ENCODE results near the gene CMSS1. TPM values are rescaled to one million over a fixed set of nuclear protein-coding genes. Genes with fewer than 3 reads are reported as not detected.

CMSS1 gene
- total RNA-seq, 1 experiment from 2014 or later = 98.6 TPM

DNA sequence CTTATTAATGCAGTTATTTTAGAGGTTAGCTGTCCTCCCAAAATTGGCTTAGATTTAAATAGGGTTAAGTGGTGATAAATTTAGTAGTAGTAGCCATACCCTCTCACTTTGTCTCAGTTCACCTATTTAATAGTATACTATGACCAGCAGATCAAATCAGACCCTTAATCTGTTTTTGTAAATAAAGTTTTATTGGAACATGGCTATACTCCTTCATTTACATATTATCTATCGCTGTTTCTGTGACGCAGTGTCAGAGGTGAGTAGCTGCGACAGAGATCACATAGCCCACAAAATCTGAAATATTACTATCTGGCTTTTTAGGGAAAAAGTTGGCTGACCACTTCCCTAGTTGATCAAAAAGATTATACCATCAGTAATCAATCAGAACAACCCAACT lies 183.4 kb downstream of the CMSS1 start:
- intact Hi-C loops (cut with micrococcal nuclease; ENCODE audit: unreplicated experiment) = no loop called here
- Histone ChIP-seq H3K9me3 (ENCODE audit: low read depth, low read length, poor library complexity, severe bottlenecking) (no peaks in the 10 kb centered on the region), H3K4me3 (ENCODE audit: low read depth, low read length, poor library complexity, severe bottlenecking) (no peak overlapping the region), H3K36me3 (ENCODE audit: insufficient read depth, low read length, poor library complexity, severe bottlenecking) (no peaks in the 10 kb centered on the region), H3K4me1 (ENCODE audit: insufficient read depth, low read length, poor library complexity, severe bottlenecking) (no peaks in the 10 kb centered on the region), H3K27ac (ENCODE audit: low read depth, low read length, poor library complexity, severe bottlenecking) (no peak overlapping the region), H3K27me3 (replicated peaks; ENCODE audit: insufficient read depth, low read depth, low read length, poor library complexity) (no peaks in the 10 kb centered on the region)
- ChIA-PET POLR2A (ENCODE audit: low non-redundant PET) (no interaction called here), CTCF (no interaction called here)
- no peak for DNase-seq (ENCODE audit: low spot score)
- no TSS peak for BruUV-seq (replicated peaks)
- no peak for TF ChIP-seq EZH2 (IDR thresholded peaks at IDR 0.05; ENCODE audit: borderline replicate concordance, low read depth, low read length, poor library complexity, severe bottlenecking)
- TF ChIP-seq, protein P1, sequence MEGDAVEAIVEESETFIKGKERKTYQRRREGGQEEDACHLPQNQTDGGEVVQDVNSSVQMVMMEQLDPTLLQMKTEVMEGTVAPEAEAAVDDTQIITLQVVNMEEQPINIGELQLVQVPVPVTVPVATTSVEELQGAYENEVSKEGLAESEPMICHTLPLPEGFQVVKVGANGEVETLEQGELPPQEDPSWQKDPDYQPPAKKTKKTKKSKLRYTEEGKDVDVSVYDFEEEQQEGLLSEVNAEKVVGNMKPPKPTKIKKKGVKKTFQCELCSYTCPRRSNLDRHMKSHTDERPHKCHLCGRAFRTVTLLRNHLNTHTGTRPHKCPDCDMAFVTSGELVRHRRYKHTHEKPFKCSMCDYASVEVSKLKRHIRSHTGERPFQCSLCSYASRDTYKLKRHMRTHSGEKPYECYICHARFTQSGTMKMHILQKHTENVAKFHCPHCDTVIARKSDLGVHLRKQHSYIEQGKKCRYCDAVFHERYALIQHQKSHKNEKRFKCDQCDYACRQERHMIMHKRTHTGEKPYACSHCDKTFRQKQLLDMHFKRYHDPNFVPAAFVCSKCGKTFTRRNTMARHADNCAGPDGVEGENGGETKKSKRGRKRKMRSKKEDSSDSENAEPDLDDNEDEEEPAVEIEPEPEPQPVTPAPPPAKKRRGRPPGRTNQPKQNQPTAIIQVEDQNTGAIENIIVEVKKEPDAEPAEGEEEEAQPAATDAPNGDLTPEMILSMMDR (conservative IDR thresholded peaks at IDR 0.05; ENCODE audit: low read depth, low read length) = no peak

DNA sequence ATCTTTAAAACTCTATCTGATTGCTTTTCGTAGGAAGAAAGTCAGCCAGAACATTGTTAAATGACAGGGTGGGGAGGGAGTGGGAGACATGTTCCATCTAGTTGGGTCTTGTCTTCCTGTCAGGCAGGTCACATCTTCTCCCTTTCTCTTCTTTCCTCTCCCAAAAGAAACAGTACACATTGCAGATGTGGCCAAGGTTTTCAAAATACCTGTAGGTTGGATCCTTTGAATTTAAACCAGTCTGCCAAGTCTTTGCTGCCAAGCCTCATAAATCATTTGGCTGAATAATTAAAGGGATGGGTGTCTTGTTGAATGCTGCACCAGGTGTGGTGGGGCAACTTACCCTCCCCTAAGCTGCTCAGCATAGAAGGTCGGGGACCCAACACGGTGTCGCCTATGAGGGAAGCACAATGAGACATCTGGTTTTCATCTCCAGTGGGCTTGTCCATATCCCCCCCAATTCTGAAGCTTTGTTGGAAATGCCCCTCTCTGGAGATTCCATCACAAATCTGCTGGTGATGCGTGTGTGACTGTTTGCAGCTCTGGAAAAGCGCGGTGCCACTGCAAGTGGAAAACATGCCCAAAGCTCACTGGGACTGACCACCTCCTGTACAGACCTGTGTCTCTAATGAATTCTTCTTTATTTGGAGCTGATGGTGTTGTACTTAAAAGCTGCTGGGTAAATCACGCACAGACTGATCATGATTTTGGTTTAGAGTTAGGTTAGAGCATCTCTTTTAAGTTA lies 184.0 kb downstream of the CMSS1 start:
- no peaks in the 10 kb centered on the region for H3K9me3 ChIP-seq (ENCODE audit: low read depth, low read length, poor library complexity, severe bottlenecking)
- DNase-seq (ENCODE audit: low spot score) = no peak
- TF ChIP-seq, protein P1 (conservative IDR thresholded peaks at IDR 0.05; ENCODE audit: low read depth, low read length) = no peak
- TF ChIP-seq EZH2 (IDR thresholded peaks at IDR 0.05; ENCODE audit: borderline replicate concordance, low read depth, low read length, poor library complexity, severe bottlenecking) = no peak
- intact Hi-C loops (cut with micrococcal nuclease; ENCODE audit: unreplicated experiment) = no loop called here
- CTCF ChIA-PET = no interaction called here
- H3K4me3 ChIP-seq (ENCODE audit: low read depth, low read length, poor library complexity, severe bottlenecking) = no peak overlapping the region
- H3K36me3 ChIP-seq (ENCODE audit: insufficient read depth, low read length, poor library complexity, severe bottlenecking) = no peaks in the 10 kb centered on the region
- no peak overlapping the region for H3K27ac ChIP-seq (ENCODE audit: low read depth, low read length, poor library complexity, severe bottlenecking)
- no peaks in the 10 kb centered on the region for H3K4me1 ChIP-seq (ENCODE audit: insufficient read depth, low read length, poor library complexity, severe bottlenecking)
- POLR2A ChIA-PET (ENCODE audit: low non-redundant PET) = no interaction called here
- H3K27me3 ChIP-seq (replicated peaks; ENCODE audit: insufficient read depth, low read depth, low read length, poor library complexity) = no peaks in the 10 kb centered on the region
- no TSS peak for BruUV-seq (replicated peaks)

DNA sequence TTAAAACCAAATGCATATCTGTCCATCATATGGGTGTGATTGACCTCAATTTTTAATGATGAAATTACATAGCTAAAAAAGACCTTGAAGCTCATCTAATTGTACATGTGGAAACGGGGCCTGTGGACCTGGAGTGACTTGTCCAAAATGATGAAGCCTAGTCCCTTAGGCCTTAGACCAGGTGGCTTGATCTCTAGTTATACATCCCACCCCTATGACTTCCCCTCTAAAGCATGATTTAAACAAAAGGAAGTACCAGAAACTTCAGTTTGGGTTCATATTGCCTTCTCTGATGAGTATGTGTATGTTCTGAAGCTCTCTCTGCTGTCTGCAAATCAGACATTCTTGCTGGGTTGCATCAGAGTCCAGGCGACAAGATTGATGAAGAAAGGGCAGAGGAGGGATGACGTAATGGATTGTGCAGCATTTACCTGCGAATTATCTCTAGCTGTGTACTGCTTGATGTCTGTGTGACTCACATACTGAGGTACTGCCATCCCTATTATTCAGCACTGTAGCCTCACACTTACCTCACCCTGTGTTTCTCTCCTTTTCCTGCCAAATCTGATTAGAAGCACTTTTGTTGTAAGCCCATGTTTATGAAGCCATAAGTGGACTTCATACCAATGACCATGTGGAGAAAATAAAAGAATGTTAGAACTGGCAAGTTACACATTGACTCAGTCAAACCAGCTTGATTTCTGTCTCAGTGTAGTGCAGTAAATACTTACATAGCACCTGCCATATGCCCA lies 185.1 kb downstream of the CMSS1 start:
- H3K4me1 ChIP-seq (ENCODE audit: insufficient read depth, low read length, poor library complexity, severe bottlenecking) = no peaks in the 10 kb centered on the region
- H3K36me3 ChIP-seq (ENCODE audit: insufficient read depth, low read length, poor library complexity, severe bottlenecking) = no peaks in the 10 kb centered on the region
- no peaks in the 10 kb centered on the region for H3K9me3 ChIP-seq (ENCODE audit: low read depth, low read length, poor library complexity, severe bottlenecking)
- no TSS peak for BruUV-seq (replicated peaks)
- intact Hi-C loops (cut with micrococcal nuclease; ENCODE audit: unreplicated experiment) = no loop called here
- no peak for DNase-seq (ENCODE audit: low spot score)
- ChIA-PET POLR2A (ENCODE audit: low non-redundant PET) (no interaction called here), CTCF (no interaction called here)
- H3K27me3 ChIP-seq (replicated peaks; ENCODE audit: insufficient read depth, low read depth, low read length, poor library complexity) = no peaks in the 10 kb centered on the region
- no peak overlapping the region for H3K27ac ChIP-seq (ENCODE audit: low read depth, low read length, poor library complexity, severe bottlenecking)
- H3K4me3 ChIP-seq (ENCODE audit: low read depth, low read length, poor library complexity, severe bottlenecking) = no peak overlapping the region
- TF ChIP-seq, protein P1 (conservative IDR thresholded peaks at IDR 0.05; ENCODE audit: low read depth, low read length) = no peak
- no peak for TF ChIP-seq EZH2 (IDR thresholded peaks at IDR 0.05; ENCODE audit: borderline replicate concordance, low read depth, low read length, poor library complexity, severe bottlenecking)

Data from A673 (cell line).